ENCODE data around the gene ULK4. TPM values are rescaled to one million over a fixed set of nuclear protein-coding genes. Genes with fewer than 3 reads are reported as not detected.
"Not testable (repeated sequence)": the region's sequence is repeated elsewhere in the genome, so short reads cannot be mapped to it uniquely, and the experiment has no call there.

Gene ULK4
- total RNA-seq, 3 donors from 2014 or later, result 7.2 to 10.1 (median 9.5) TPM

DNA sequence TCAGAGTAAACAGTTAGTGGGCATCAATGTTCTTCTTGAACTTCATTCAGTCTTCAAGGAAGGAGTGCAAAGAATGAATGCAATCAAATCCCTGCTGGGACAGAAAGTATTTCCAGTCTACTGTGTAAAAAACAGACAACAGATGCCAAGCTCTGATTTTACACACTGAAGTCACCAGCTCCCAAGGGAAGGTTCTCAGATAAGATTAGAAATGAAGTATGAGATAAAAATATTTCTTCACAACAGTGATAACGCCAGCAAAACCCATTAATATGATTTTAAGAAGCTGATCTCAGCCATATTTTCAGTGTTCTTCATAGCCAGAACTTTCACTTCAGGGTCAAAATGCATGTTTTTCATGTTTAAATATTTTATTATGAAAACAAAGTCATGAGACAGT, 497.0 kb downstream of the ULK4 start:
- intact Hi-C loops (cut with DNase I, micrococcal nuclease), result no loop called here
- TF ChIP-seq, protein P1, sequence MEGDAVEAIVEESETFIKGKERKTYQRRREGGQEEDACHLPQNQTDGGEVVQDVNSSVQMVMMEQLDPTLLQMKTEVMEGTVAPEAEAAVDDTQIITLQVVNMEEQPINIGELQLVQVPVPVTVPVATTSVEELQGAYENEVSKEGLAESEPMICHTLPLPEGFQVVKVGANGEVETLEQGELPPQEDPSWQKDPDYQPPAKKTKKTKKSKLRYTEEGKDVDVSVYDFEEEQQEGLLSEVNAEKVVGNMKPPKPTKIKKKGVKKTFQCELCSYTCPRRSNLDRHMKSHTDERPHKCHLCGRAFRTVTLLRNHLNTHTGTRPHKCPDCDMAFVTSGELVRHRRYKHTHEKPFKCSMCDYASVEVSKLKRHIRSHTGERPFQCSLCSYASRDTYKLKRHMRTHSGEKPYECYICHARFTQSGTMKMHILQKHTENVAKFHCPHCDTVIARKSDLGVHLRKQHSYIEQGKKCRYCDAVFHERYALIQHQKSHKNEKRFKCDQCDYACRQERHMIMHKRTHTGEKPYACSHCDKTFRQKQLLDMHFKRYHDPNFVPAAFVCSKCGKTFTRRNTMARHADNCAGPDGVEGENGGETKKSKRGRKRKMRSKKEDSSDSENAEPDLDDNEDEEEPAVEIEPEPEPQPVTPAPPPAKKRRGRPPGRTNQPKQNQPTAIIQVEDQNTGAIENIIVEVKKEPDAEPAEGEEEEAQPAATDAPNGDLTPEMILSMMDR (IDR thresholded peaks at IDR 0.05), result no peak
- no peak for DNase-seq
- Histone ChIP-seq H3K4me1 (ENCODE audit: low read depth) (no peaks in the 10 kb centered on the region), H3K9me3 (peaks cover 3% of the 10 kb centered on the region), H3K4me3 (no peak overlapping the region), H3K36me3 (ENCODE audit: low read depth) (no peaks in the 10 kb centered on the region)
- ATAC-seq, result no peak

DNA sequence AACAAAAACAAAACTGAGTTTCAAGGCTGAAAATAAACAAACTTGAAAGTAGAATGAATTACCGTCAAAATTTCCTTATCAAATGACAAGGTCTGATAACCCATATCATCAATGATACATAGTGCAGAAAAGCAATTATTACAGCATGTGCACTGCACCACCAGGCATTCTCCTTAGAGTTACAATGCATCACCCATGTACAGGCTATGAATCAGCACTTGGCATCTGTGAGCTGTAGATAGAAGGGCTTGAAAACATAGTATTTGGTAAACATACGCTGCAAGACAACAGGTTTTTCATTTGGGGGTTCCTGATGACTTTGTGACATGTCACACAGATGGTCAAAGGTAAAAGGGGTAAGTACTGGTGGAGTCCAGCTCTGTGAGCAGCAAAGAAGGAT, 497.5 kb downstream of the ULK4 start:
- intact Hi-C loops (cut with DNase I, micrococcal nuclease), result no loop called here
- H3K9me3 ChIP-seq, result no peaks in the 10 kb centered on the region
- no peak for ATAC-seq
- no peak for DNase-seq
- TF ChIP-seq, protein P1 (IDR thresholded peaks at IDR 0.05), result no peak
- H3K4me3 ChIP-seq, result no peak overlapping the region
- H3K36me3 ChIP-seq (ENCODE audit: low read depth), result no peaks in the 10 kb centered on the region
- no peaks in the 10 kb centered on the region for H3K4me1 ChIP-seq (ENCODE audit: low read depth)

DNA sequence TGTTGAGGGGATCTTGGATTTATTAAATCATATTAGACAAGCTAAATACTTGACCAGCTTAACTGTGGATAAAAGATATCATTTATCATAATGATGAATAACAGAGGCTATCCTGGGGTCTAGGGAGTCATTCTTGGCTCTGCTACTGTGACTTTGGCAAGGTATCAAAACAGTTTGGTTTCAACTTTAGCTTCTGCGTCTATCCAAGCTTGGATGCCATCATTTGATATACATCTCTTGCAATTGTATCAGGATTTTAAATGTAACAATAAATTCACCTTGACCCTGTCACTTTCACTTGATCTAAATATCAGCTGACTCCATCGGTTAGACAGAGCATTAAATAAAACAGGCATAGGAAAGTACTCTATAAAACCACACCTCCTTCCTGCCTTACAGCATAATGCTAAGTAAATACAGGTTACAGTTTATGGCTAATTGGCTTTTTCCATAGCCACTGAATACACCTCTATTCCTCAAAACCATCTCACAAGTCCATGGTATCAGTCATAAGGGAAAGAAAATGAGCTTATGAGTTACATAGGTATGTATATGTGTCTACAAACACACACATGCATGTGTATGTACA, 499.7 kb downstream of the ULK4 start:
- H3K4me1 ChIP-seq (ENCODE audit: low read depth), result no peaks in the 10 kb centered on the region
- intact Hi-C loops (cut with DNase I, micrococcal nuclease), result no loop called here
- peak; percentile 98 for ATAC-seq
- DNase-seq, result no peak
- no peak overlapping the region for H3K4me3 ChIP-seq
- no peaks in the 10 kb centered on the region for H3K9me3 ChIP-seq
- TF ChIP-seq, protein P1 (IDR thresholded peaks at IDR 0.05), result no peak
- H3K36me3 ChIP-seq (ENCODE audit: low read depth), result no peaks in the 10 kb centered on the region

DNA sequence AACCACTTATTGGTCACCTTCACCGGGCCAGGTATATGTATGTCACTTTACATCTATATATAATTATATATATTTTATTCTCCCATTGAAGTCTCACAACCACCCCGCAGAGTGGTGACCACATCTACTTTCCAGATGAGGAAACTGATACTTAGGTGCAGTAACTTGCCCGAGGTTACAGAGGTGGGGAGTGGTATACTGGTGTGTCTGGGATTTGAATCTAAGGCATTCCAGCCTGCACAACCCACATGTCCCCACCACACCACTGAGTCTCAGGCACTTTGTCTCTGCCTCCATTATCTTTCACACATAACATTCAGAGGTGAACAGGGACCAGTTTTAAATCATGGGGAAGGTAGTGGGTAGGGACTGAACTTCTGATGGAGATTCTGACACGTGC, 501.2 kb downstream of the ULK4 start:
- Histone ChIP-seq H3K36me3 (ENCODE audit: low read depth) (no peaks in the 10 kb centered on the region), H3K9me3 (no peaks in the 10 kb centered on the region), H3K4me1 (ENCODE audit: low read depth) (no peaks in the 10 kb centered on the region), H3K4me3 (no peak overlapping the region)
- TF ChIP-seq, protein P1 (IDR thresholded peaks at IDR 0.05), result no peak
- intact Hi-C loops (cut with DNase I, micrococcal nuclease), result no loop called here
- no peak for ATAC-seq
- no peak for DNase-seq

DNA sequence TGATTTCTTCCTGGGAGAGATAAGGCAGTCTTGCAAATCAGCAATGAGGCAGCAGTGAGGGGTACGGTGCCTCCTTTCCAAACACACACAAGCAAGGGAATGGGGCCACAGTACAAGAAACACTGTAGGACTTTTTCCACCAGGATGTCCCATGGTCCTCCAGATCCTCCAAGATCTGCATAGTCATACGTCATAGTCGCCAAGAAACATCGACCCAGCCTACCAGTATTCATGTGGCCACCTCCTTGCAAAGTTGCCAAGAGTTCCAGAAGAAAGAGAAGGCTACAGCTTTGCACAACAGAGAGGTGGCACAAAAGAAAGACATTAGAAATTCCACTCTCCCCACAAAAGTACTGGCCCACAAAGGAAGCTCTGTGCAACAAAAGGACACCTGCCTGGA, 504.7 kb downstream of the ULK4 start:
- DNase-seq, result no peak
- no peaks in the 10 kb centered on the region for H3K9me3 ChIP-seq
- no peak overlapping the region for H3K4me3 ChIP-seq
- H3K4me1 ChIP-seq (ENCODE audit: low read depth), result no peaks in the 10 kb centered on the region
- TF ChIP-seq, protein P1 (IDR thresholded peaks at IDR 0.05), result no peak
- intact Hi-C loops (cut with DNase I, micrococcal nuclease), result no loop called here
- ATAC-seq, result no peak
- H3K36me3 ChIP-seq (ENCODE audit: low read depth), result no peaks in the 10 kb centered on the region

DNA sequence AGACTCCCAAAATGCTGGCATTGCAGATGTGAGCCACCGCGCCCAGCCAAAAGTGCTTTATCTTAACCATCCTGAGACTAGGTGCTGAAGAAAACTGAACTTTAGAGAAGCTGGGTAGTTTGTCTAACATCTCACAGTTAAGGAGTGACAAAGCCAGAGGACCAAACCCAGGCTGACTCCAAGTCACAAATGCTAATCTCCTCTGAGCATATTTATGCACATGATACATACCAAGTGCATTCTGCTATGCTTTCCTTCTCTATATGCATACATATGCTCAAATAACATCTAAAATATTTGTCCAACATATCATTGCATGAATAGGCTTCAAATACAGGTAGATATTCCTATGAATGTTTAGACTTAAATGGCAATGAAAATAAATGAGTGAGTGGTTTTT, 505.7 kb downstream of the ULK4 start:
- intact Hi-C loops (cut with DNase I, micrococcal nuclease), result no loop called here

DNA sequence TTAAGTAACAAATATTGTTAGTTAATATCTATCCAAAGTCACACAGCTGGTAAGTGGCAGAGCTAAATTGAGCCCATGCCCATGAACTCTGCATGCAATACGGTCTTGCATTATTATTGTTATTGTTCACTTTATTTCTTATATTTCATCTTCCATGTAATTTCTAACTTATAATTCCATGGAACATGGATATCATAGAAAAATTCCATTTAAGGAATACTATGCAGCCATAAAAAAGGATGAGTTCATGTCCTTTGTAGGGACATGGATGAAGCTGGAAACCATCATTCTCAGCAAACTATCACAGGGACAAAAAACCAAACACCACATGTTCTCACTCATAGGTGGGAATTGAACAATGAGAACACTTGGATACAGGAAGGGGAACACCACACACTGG, 508.3 kb downstream of the ULK4 start:
- intact Hi-C loops (cut with DNase I, micrococcal nuclease); ATAC-seq: not testable (repeated sequence)

More for the DNA sequence above, 505.7 kb downstream of the ULK4 start:
- H3K4me1 ChIP-seq (ENCODE audit: low read depth), result no peaks in the 10 kb centered on the region
- H3K36me3 ChIP-seq (ENCODE audit: low read depth), result no peaks in the 10 kb centered on the region
- TF ChIP-seq, protein P1 (IDR thresholded peaks at IDR 0.05), result no peak
- no peaks in the 10 kb centered on the region for H3K9me3 ChIP-seq
- H3K4me3 ChIP-seq, result no peak overlapping the region
- no peak for ATAC-seq
- DNase-seq, result no peak

More for the DNA sequence above, 508.3 kb downstream of the ULK4 start:
- H3K9me3 ChIP-seq; DNase-seq; H3K36me3 ChIP-seq (ENCODE audit: low read depth); H3K4me3 ChIP-seq; H3K4me1 ChIP-seq (ENCODE audit: low read depth): not testable (repeated sequence)
